Eye (tissue), 1 donor: Measurements from ENCODE around the gene REST.
"Not testable (repeated sequence)": the region's sequence is repeated elsewhere in the genome, so short reads cannot be mapped to it uniquely, and the experiment has no call there.

ENCODE experiments used
- DNase-seq: peaks from one replicate; pipeline ENCODE4 v3.0.0-alpha.2; 2015

REST gene

DNA sequence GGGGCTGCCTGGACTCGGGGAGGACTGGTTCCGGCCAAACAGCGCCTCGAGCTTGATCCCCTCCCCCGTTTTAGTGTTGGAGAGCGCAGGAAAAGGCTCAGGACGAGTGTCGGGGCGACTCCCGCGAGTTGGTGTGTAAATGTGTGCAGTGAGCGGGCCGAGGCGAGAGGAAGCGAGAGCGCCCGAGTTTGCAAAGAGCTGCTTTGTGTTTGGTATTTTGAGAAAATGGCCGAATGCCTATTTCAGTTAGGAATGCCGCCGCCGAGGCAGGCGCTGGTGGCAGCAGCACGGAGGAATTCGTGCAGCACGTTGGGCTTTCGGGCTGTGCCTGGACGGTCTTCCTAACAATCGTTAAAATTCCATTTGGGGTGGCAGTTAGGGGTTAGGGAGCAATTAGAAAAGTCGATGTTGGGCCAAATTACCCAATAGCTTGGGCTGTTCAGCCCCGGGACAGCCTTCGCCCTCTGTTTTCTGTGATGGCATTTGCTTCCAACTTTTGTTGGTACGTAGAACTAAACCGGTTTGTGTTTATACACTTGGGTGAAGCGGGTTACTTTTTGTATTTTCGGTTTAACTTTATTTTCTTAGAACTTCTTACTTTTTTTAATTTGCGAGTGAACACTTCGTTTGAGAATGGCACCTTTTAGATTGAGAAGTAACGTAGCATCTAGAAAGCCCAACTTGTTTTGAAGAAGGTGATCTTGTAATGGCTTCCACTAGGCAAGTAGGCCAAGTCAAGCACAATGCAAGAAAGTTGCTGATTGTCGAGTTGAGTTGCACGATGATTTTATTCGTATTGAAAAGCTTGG, 1.6 kb downstream of the REST start:
- DNase-seq, result peak; percentile 84

DNA sequence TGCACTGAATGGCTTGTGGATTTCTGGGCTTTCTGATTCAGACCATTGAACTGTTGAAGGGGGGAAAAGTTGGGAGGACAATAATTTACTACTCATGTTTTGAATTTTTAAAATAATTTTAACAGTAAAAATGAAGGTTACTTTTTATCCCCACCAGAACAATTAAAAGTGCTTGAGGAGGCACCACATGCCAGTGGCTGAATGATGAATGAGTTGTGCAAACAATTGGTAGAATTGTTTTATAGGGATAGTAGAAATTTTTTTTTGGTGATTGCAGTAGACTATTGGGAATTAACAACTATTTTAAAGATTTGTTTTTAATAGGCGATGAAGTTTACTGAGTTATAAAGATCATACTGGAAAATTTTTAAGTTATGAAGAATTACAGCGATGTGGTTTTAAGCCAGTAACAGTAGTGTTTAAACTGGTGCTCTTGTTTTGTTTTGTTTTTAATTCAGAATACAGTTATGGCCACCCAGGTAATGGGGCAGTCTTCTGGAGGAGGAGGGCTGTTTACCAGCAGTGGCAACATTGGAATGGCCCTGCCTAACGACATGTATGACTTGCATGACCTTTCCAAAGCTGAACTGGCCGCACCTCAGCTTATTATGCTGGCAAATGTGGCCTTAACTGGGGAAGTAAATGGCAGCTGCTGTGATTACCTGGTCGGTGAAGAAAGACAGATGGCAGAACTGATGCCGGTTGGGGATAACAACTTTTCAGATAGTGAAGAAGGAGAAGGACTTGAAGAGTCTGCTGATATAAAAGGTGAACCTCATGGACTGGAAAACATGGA, 2.7 kb downstream of the REST start:
- no peak for DNase-seq

GRCh38 chr4:56914336-56914735, 6.6 kb downstream of the REST start:
- no peak for DNase-seq

DNA sequence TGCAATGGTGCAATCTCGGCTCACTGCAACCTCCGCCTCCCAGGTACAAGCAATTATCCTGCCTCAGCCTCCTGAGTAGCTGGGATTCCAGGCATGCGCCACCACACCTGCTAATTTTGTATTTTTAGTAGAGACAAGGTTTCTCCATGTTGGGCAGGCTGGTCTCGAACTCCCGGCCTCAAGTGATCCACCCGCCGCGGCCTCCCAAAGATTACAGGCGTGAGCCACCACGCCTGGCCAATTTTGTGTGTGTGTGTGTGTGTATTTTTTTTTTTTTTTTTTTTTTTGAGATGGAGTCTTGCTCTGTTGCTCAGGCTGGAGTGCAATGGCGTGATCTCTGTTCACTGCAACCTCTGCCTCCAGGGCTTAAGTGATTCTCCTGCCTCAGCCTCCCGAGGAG, 7.3 kb downstream of the REST start:
- DNase-seq, result not testable (repeated sequence)

GRCh38 chr4:56927196-56927595, 19.5 kb downstream of the REST start:
- no peak for DNase-seq

GRCh38 chr4:56930638-56931037, 22.9 kb downstream of the REST start:
- no peak for DNase-seq

DNA sequence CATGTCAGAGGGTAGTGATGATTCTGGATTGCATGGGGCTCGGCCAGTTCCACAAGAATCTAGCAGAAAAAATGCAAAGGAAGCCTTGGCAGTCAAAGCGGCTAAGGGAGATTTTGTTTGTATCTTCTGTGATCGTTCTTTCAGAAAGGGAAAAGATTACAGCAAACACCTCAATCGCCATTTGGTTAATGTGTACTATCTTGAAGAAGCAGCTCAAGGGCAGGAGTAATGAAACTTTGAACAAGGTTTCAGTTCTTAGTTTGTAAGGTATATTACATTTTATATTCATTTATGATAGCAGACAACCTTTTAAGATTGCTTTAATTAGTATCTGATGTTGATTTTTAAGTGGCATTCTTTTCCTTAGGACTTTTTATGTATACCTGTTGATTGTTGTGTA, 24.2 kb downstream of the REST start:
- DNase-seq, result no peak

DNA sequence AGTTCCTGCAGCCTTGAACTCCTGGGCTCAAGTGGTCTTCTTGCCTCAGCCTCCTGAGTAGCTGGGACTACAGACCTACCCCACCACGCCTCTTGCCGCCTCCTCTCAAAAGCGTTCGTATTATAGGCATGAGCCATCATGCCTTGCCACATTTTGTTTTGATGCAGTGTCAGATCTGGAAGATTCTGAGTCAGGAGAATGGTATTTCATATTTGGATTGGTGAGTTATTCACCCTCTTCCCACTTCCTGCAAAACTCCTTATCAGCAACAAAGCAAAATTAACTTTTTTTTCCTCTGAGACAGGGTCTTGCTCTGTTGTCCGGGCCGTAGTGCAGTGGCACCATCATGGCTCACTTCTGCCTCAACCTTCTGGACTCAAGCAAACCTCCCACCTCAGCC, 29.6 kb downstream of the REST start:
- DNase-seq, result no peak

GRCh38 chr4:56939826-56940225, 32.1 kb downstream of the REST start:
- not testable (repeated sequence) for DNase-seq

DNA sequence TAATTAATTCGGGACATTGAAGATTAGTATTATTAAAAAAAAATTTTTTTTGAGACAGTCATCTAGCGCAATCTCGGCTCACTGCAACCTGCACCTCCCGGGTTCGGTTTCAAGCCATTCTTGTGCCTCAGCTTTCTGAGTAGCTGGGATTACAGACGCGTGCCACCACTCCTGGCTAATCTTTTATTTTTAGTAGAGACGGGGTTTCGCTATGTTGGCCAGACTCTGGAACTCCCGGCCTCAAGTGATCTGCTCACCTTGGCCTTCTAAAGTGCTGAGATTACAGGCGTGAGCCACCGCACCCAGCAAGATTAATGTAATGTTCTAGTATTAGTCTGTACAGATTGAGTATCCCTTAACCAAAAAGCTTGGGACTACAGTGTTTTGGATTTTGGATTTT, 32.7 kb downstream of the REST start:
- no peak for DNase-seq

DNA sequence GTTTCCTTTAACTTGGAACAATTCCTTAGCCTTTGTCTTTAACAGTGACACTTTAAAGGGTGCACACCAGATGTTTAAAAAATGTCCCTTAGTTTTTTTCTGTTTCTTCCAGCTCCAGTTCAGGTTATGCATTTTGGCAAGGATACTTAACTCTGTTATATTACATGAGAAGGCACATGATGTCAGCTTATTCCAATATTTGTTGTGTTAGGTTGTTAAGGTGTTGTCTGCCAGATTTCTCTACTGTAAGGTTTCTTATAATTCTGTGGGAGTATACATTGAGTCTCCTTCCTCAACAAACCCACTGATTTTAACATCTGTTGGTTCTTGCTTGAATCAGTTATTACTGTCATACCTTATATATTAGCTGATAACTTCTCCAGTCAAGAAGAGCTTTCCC, 33.3 kb downstream of the REST start:
- DNase-seq, result no peak

- DNase-seq, result no peak
Measured at GRCh38 chr4:56941403-56941802, 33.7 kb downstream of the REST start.

DNA sequence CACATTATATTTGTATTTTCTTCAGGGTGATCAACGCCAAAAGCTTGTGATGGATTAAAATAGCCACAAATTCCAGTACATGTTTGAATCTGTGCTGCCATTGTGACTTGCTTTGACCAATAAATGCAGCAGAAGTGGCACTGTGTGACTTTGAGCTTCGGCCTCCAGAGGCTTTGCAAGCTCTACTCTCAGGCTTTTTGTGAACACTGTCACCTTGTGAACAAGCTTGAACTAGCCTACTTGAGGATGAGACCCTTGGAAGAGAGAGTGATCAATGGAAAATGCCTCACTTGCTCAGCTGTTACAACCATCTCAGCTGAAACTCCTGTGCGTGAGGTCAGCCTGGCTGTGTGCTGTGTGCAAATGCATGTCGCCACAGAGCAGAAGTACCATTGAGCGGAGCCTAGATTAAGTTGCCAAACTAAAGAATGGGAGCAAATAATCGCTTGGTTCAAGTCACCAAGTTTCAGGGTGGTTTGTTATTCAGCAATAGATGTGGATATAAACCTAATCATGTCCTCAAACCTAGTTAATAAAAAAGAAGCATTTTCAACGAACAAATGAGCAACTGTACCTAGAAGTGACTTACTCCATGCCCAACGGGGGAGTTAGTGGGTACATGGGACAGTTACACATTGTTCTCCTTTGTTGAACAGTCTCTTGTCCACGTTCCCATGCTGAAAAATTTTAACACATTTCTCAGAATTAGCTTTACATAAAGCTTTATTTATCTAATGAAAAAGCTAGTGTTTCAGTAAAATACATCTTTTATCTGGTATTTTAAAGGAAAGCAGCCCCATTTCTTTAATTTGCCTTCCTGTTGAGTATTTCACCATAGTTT, 46.2 kb downstream of the REST start:
- DNase-seq, result no peak

GRCh38 chr4:56958111-56958517, 50.4 kb downstream of the REST start:
- peak; percentile 93 for DNase-seq

DNA sequence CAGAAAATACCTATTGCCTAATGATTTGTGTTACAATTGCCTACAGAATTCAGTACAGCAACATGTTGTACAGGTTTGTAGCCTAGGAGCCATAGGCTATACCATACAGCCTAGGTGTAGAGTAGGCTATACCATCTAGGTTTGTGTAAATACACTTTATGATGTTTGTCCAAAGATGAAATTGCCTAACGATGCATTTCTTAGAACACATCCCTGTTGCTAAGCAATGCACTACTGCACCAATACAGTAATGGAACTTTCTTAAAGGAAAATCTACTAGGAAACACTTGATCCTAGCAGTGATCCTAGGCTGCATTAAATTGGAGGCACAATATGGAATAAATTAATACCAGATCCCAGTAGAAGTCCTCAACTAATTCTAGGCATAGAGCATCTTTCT, 51.4 kb downstream of the REST start:
- peak; percentile 20 for DNase-seq

- DNase-seq, result no peak
Measured at GRCh38 chr4:56961107-56961500, 53.4 kb downstream of the REST start.

GRCh38 chr4:56971383-56971782, 63.7 kb downstream of the REST start:
- no peak for DNase-seq

GRCh38 chr4:56972389-56972788, 64.7 kb downstream of the REST start:
- no peak for DNase-seq

- DNase-seq, result no peak
Measured at GRCh38 chr4:56972809-56973208, 65.1 kb downstream of the REST start.

- DNase-seq, result no peak
Measured at GRCh38 chr4:56973336-56973735, 65.6 kb downstream of the REST start.

DNA sequence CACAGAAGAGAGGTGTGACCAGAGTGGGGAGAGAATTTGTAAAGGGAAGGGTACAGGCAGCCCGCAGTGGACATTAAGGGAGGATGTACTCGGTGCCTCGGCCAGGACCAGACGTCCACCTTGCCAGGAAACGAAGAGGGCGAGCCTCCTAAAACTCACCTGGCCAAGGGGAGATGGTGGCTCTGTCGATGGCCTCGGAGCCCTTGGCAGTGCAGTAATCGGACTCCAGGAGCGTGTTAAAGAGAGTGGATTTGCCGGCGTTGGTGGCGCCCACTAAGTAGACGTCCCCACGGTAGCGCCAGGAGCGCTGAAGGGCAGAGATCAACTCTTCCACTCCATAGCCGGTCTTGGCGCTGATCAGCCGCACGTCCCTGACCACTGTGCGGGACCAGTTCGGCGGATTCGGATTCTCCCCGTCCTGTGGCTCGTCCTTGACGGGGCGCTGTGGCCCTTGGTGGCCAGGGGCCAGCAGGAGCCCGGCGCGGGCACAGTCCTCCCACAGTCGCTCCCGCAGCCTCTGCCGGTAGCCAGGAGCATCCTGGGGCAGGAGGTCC, 68.7 kb downstream of the REST start:
- DNase-seq, result peak; percentile 52

DNA sequence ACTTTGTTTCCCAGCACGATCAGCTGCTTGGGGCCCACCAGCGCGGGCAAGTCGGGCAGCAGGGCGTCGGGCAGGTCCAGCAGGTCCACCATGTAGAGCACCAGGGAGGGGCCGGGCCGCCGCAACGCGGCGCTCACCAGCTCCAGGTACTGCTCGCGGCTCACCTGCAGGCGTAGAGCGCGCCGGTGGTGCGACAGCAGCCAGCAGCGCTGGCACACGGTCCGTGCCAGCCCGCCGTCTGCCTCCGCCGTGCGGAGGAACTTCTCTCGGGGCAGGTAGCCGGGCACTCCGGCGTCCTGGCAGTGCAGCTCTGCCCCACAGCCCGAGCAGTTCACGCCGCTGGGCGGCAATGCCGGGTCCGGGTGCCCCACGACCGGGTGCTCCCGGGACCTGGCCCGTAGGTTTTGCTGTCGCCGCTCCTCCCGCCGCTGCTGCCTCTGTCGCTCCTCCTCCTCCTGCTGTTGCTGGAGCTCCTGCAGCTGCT, 69.2 kb downstream of the REST start:
- DNase-seq, result no peak
